Panc1 (cell line): ENCODE measurements around the gene CYB5R4. TPM values are rescaled to one million over a fixed set of nuclear protein-coding genes. Genes with fewer than 3 reads are reported as not detected.
"Not testable (repeated sequence)": the region's sequence is repeated elsewhere in the genome, so short reads cannot be mapped to it uniquely, and the experiment has no call there.

Source experiments
- ATAC-seq: fragments of 200-7000 bp; cut with Tn5 transposase; 2 replicates; pipeline ENCODE4 v1.9.1; 2020; ENCODE audit warnings: mild to moderate bottlenecking, moderate library complexity
- BruUV-seq: library from RNA; stranded (reverse); fragments of 400-500 nt; replicated peaks from 2 replicates; lab custom pipeline; 2021; lab: Mats Ljungman, UMichigan
- CTCF ChIA-PET: fragments of 300-600 bp; sonication (Branson Sonifier 250); formaldehyde crosslinking; loops from one replicate; lab custom pipeline; 2022; ENCODE audit warnings: antibody characterized with exemption; lab: Charles Lee
- POLR2A ChIA-PET: fragments of 300-600 bp; sonication (Branson Sonifier 250); formaldehyde crosslinking; loops from one replicate; lab custom pipeline; 2022; ENCODE audit warnings: antibody characterized with exemption; lab: Charles Lee
- DNase-seq: peaks from one replicate; pipeline ENCODE4 v3.0.0-alpha.2; 2010; ENCODE audit warnings: low read depth, low spot score
- H3K27ac ChIP-seq: 2 replicates; pipeline ENCODE4 v1.5.1; 2011; ENCODE audit warnings: mild to moderate bottlenecking, low read length, inconsistent platforms
- H3K27me3 ChIP-seq: fragments of 200-500 bp; sonication (Bioruptor generic); 2 replicates; pipeline ENCODE4 v1.6.0; 2014; ENCODE audit warnings: low read length, inconsistent platforms; ENCODE audit not compliant: control insufficient read depth, insufficient read depth
- H3K36me3 ChIP-seq: fragments of 200-500 bp; sonication (Bioruptor generic); 2 replicates; pipeline ENCODE4 v1.5.1; 2014; ENCODE audit warnings: inconsistent platforms, mild to moderate bottlenecking, low read length, moderate library complexity; ENCODE audit not compliant: control insufficient read depth, insufficient read depth
- H3K4me1 ChIP-seq: 2 replicates; pipeline ENCODE4 v1.5.1; 2011; ENCODE audit warnings: inconsistent platforms, mild to moderate bottlenecking, low read length, moderate library complexity; ENCODE audit not compliant: control insufficient read depth, insufficient read depth
- H3K4me3 ChIP-seq, 2 experiments: 2 replicates each; pipeline ENCODE4 v1.5.1; 2011 to 2012; ENCODE audit warnings: low read depth in 2 of 2, low read length in 2 of 2, mild to moderate bottlenecking in 2 of 2, inconsistent platforms in 1 of 2, moderate library complexity in 1 of 2
- H3K9me3 ChIP-seq: fragments of 200-500 bp; sonication (Bioruptor generic); 2 replicates; pipeline ENCODE4 v1.5.1; 2014; ENCODE audit warnings: low read depth, mild to moderate bottlenecking, inconsistent platforms, low read length, moderate library complexity; ENCODE audit not compliant: control insufficient read depth, insufficient read depth
- SIN3A ChIP-seq: IDR thresholded peaks from 2 replicates; pipeline ENCODE4 v1.6.1; 2012; ENCODE audit warnings: low read depth, mild to moderate bottlenecking, low read length, moderate library complexity, borderline replicate concordance; ENCODE audit not compliant: insufficient read depth
- TCF7L2 ChIP-seq: IDR thresholded peaks from 2 replicates; pipeline ENCODE4 v1.6.1; 2011; ENCODE audit warnings: mild to moderate bottlenecking, low read depth, low read length, inconsistent platforms
- in situ Hi-C: cut with HindIII; loops from 2 replicates; pipeline ENCODE4 v1.10.0; 2016; ENCODE audit warnings: low sequenced_read_pairs, low pct_unique_long_range_greater_than_20kb
- intact Hi-C: fragments of 100-400 bp; cut with micrococcal nuclease; formaldehyde crosslinking; loops from one replicate; pipeline ENCODE4 v1.10.0; 2022; ENCODE audit not compliant: unreplicated experiment
- total RNA-seq: library from RNA; stranded (reverse); gene quantifications from one replicate; pipeline ENCODE4 v1.2.1, GENCODE V29; 2021; ENCODE audit not compliant: unreplicated experiment
- TF ChIP-seq, protein P1 (sequence below), 2 experiments: IDR thresholded peaks; 2 replicates each; pipeline ENCODE4 v1.6.1; 2011 to 2012; ENCODE audit warnings: low read depth in 2 of 2, control low read depth in 1 of 2, low read length in 1 of 2, mild to moderate bottlenecking in 1 of 2, moderate library complexity in 1 of 2; ENCODE audit not compliant: insufficient read depth in 1 of 2
- TF ChIP-seq, protein P2 (sequence below): fragments of 450-650 bp; IDR thresholded peaks from 2 replicates; pipeline ENCODE4 v1.5.1; 2017; ENCODE audit warnings: mild to moderate bottlenecking

CYB5R4 gene
- total RNA-seq, 1 experiment from 2014 or later: 31.7 TPM

DNA sequence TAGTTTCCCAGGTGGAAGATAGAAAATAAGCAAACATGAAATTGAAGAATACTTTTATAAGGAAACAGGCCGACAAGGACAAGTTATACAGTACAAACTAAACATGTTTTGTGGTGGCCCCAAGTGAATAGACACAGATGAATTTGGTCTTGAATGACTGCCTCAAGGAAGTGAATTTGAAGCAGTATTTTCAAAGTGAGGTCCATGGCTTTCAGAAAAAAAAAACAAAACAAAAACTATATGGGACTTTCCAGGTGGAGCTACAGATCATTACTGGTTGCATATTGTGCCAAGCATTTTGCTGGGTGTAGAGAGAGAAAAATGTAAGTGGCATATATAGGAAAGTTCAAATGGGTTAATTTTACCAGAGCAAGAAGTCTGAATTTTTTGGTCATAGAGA, 68.8 kb downstream of the CYB5R4 start:
- no peaks in the 10 kb centered on the region for H3K4me1 ChIP-seq
- intact Hi-C loops (no loop called here), in situ Hi-C loops (no loop called here)
- POLR2A ChIA-PET: no interaction called here
- CTCF ChIA-PET: no interaction called here
- no peak overlapping the region for H3K27ac ChIP-seq
- ATAC-seq (no peak), DNase-seq (no peak)
- H3K36me3 ChIP-seq: no peaks in the 10 kb centered on the region; the same call in 1 of the 2 replicates
- no peaks in the 10 kb centered on the region for H3K9me3 ChIP-seq
- BruUV-seq: no TSS peak
- H3K27me3 ChIP-seq: no peaks in the 10 kb centered on the region
- H3K4me3 ChIP-seq: no peak overlapping the region
- TF ChIP-seq SIN3A: no peak
- no peak for TF ChIP-seq TCF7L2
- TF ChIP-seq, protein P1, sequence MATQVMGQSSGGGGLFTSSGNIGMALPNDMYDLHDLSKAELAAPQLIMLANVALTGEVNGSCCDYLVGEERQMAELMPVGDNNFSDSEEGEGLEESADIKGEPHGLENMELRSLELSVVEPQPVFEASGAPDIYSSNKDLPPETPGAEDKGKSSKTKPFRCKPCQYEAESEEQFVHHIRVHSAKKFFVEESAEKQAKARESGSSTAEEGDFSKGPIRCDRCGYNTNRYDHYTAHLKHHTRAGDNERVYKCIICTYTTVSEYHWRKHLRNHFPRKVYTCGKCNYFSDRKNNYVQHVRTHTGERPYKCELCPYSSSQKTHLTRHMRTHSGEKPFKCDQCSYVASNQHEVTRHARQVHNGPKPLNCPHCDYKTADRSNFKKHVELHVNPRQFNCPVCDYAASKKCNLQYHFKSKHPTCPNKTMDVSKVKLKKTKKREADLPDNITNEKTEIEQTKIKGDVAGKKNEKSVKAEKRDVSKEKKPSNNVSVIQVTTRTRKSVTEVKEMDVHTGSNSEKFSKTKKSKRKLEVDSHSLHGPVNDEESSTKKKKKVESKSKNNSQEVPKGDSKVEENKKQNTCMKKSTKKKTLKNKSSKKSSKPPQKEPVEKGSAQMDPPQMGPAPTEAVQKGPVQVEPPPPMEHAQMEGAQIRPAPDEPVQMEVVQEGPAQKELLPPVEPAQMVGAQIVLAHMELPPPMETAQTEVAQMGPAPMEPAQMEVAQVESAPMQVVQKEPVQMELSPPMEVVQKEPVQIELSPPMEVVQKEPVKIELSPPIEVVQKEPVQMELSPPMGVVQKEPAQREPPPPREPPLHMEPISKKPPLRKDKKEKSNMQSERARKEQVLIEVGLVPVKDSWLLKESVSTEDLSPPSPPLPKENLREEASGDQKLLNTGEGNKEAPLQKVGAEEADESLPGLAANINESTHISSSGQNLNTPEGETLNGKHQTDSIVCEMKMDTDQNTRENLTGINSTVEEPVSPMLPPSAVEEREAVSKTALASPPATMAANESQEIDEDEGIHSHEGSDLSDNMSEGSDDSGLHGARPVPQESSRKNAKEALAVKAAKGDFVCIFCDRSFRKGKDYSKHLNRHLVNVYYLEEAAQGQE (IDR thresholded peaks at IDR 0.05; ENCODE audit: insufficient read depth in 1 of 2, low read depth in 2 of 2, low read length in 1 of 2): no peak
- TF ChIP-seq, protein P2, sequence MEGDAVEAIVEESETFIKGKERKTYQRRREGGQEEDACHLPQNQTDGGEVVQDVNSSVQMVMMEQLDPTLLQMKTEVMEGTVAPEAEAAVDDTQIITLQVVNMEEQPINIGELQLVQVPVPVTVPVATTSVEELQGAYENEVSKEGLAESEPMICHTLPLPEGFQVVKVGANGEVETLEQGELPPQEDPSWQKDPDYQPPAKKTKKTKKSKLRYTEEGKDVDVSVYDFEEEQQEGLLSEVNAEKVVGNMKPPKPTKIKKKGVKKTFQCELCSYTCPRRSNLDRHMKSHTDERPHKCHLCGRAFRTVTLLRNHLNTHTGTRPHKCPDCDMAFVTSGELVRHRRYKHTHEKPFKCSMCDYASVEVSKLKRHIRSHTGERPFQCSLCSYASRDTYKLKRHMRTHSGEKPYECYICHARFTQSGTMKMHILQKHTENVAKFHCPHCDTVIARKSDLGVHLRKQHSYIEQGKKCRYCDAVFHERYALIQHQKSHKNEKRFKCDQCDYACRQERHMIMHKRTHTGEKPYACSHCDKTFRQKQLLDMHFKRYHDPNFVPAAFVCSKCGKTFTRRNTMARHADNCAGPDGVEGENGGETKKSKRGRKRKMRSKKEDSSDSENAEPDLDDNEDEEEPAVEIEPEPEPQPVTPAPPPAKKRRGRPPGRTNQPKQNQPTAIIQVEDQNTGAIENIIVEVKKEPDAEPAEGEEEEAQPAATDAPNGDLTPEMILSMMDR: no peak

DNA sequence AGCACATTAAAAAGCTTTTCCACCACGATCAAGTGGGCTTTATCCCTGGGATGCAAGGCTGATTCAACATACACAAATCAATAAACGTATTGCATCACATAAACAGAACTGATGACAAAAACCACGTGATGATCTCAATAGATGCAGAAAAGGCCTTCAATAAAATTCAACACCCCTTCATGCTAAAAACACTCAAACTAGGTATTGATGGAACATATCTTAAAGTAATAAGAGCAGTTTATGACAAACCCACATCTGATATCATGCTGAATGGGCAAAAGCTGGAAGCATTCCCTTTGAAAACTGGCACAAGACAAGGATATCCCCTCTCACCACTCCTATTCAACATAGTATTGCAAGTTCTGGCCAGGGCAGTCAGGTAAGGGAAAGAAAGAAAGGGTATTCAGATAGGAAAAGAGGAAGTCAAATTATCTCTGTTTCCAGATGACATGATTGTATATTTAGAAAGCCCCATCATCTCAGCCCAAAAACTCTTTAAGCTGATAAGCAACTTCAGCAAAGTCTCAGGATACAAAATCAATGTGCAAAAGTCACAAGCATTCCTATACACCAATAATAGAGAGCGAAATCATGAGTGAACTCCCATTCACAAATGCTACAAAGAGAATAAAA, 86.8 kb downstream of the CYB5R4 start:
- ATAC-seq, in situ Hi-C loops, H3K27ac ChIP-seq, BruUV-seq, H3K4me1 ChIP-seq, DNase-seq, CTCF ChIA-PET, intact Hi-C loops, H3K27me3 ChIP-seq, H3K4me3 ChIP-seq, H3K9me3 ChIP-seq, POLR2A ChIA-PET, H3K36me3 ChIP-seq: not testable (repeated sequence)

DNA sequence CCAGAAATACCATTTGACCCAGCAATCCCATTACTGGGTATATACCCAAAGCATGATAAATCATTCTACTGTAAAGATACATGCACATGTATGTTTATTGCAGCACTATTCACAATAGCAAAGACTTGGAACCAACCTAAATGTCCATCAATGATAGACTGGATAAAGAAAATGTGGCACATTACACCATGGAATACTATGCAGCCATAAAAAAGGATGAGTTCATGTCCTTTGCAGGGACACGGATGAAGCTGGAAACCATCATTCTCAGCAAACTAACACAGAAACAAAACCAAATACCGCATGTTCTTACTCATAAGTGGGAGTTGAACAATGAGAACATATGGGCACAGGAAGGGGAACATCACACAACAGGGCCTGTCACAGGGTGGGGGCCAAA, 88.5 kb downstream of the CYB5R4 start:
- H3K4me1 ChIP-seq, H3K9me3 ChIP-seq, intact Hi-C loops, H3K4me3 ChIP-seq, H3K27ac ChIP-seq, DNase-seq, CTCF ChIA-PET, BruUV-seq, in situ Hi-C loops, POLR2A ChIA-PET, ATAC-seq, H3K36me3 ChIP-seq, H3K27me3 ChIP-seq: not testable (repeated sequence)
